IPS DF 19.7 (cell line): ENCODE results near the gene SPATC1L.

Experiments used
- DNase-seq: peaks from one replicate; pipeline ENCODE4 v3.0.0-alpha.2; 2013; ENCODE audit warnings: low read depth, low spot score

SPATC1L gene

GRCh38 chr21:46165098-46165497 is 19.2 kb downstream of the SPATC1L start:
- DNase-seq: no peak

DNA sequence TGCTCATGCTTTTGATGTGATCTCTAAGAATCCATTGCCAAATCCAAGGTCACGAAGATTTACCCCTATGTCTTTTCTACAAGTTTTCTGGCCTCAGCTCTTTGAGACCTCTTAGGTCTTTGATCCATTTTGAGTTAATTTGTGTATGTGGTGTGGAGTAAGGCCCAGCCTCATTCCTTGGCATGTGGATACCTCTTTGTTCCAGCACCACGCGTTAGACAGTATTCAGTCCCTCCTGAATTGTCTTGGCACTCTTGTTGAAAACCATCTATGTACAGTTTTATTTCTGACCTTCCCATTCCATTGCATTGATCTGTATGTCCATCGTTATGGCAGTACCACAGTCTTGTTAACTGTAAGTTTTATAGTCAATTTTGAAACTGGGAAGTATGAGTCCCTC is 20.9 kb downstream of the SPATC1L start:
- no peak for DNase-seq

DNA sequence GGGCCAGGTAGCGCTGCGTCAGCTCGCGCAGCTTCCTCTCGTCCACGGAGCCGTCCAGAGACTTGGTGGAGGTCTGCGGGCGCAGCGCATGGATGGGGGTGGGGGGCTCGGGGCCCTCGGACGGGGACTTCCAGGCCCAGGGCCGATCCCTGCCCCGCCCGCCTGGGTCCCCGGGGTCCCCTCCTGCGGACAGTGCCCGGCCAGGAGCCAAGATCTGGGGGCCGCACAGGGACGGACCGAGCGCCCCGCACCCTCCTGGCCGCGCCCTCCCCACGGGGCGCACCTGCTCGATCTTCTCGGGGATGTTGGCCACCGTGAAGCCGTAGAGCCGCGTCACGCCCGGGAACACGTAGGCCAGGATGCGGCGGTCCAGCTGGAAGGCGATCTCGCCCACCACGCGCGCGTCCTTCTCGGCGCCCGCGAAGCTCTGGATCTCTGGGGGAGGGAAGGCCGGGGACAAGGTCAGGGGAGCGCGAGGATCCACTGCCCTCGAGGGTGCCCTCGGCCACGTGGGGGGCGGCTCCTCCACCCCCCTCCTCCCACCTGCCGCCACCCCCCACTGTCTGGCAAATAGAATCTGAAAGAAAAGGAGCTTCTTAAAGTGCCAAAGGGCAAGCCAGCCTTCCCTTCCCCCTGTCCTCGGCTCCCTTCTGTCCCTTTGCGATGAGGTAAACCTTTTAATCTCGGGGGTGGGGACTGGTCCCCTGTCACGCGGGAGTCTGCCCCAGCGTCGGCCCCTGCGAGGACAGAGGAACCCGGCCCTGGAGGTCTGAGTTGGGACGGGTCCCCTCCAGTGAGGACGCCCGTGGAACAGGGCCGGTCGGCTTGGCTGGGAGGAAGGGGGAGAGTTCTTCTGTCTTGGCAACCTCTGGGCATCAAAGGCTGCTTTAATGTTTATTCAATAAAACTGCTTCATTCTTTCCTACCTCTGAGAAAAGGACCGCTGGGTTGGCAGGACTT is 22.3 kb downstream of the SPATC1L start:
- DNase-seq: no peak

DNA sequence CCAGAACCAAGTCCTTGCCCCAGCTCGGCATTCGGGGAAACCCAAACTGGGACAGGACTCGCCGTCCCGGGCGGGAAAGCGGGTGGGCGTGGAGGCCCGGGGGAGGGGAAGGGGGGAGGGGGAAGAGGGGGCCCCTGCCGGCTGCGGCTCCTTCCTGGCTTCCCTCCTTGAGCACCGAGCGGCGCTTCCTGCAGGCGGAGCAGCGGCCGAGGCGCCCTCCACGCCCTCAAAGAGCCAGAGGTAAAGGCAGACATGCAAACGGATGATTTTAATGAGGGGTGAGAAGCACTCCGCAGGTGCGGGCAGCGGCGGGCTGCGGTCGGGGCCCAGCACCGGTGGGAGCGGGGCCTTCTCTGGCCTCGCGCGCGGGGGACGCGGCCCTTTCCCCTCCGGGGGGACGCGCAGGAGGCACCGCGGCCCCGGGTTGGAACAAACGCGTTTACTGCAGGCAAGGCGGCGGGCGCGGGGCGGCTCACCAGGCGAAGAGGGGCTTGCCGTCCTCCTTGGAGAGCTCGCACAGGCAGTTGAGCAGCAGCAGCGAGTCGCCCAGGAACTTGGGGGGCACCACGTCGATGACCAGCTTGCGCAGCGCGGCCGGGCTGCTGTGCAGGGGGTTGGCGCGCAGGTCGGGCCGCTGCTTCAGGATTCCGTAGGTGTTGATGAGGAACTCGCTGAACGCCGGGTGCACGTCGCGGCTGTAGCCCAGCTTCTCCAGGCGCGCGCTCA is 23.2 kb downstream of the SPATC1L start:
- DNase-seq: no peak

- no peak for DNase-seq
Observed at GRCh38 chr21:46160657-46160906, 23.7 kb downstream of the SPATC1L start.

DNA sequence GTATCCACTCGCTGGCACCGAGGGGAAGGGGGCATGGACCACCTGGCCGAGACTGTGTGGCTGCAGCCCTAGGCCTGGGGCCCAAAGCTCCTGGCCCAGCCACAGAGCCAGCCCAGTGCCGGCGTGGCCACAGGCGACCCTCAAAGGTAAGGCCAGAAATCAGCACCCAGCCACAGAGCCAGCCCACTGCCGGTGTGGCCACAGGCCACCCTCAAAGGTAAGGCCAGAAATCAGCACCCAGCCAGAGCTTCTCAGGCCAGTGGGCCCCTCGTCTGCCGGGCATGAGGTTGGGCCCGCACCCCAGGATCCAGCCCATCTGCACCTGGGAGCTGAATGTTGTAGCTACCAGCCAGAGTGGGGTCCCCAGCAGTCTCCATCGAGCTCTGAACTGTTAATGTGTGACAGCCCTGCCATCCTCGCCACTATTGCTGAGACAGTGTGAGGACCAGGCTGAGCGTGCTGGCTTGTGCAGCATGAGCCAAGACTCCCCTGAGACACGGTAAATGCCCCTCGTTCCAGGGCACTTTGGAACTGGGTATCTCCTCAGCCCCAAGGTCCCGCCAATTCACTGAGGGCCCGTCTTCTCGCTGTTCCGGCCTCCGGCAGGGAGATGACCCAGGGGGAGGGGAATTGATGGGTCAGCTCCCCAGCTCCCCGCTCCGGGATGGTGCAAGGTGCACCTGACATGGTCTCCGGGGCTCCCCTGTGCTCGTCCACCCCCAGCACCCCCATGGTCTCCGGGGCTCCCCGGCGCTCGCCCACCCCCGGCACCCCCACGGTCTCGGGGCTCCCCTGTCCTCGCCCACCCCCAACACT is 24.2 kb downstream of the SPATC1L start:
- no peak for DNase-seq

GRCh38 chr21:46159390-46159789 is 24.9 kb downstream of the SPATC1L start:
- DNase-seq: no peak

- no peak for DNase-seq
Observed at GRCh38 chr21:46158666-46159300, 25.5 kb downstream of the SPATC1L start.

GRCh38 chr21:46157987-46158451 is 26.2 kb downstream of the SPATC1L start:
- DNase-seq: no peak

GRCh38 chr21:46157396-46157986 is 26.8 kb downstream of the SPATC1L start:
- no peak for DNase-seq

- no peak for DNase-seq
Observed at GRCh38 chr21:46156678-46157077, 27.6 kb downstream of the SPATC1L start.

- no peak for DNase-seq
Observed at GRCh38 chr21:46156378-46156645, 27.9 kb downstream of the SPATC1L start.

DNA sequence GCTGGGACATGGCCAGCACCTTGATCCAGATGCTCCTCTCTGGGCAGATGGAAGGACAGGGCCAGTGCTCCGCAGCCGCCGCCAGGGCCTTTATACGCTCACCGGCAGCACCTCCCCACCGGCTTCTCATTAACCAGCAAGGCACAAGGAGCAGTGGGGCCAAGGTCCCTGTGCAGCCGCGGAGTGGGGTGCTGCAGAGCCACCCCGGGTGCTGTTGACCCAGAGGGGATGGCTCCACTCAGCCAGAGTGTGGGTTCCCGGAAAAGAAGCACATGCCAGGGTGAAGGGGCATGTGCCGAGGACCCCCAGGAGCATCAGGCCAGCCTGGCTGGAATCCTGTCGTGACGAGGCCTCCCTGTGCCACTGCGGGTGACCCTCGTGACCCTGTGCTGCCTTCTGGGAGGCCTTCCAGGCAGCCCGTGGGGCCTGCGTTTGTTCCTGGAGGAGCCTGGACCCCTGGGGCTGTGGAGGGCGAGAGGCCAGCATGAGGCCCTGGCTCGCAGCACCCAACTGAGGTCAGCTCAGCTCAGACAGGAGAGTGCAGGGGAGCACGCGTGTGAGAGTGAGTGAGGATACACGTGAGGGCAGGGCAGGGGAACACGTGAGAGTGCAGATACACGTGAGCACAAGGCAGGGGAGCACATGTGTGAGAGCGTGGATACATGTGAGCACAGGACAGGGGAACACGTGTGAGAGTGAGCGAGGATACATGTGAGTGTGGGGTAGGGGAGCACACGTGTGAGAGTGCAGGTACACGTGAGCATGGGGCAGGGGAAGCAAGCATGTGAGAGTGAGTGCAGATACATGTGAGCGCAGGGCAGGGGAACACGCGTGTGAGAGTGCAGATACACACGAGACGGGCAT is 28.5 kb downstream of the SPATC1L start, which contains the start of gene FTCD:
TSS of gene FTCD (minus strand) at position 66 of the 864 bp plus-strand sequence. CDS start at position 10, 56 bp downstream.
- DNase-seq: no peak

DNA sequence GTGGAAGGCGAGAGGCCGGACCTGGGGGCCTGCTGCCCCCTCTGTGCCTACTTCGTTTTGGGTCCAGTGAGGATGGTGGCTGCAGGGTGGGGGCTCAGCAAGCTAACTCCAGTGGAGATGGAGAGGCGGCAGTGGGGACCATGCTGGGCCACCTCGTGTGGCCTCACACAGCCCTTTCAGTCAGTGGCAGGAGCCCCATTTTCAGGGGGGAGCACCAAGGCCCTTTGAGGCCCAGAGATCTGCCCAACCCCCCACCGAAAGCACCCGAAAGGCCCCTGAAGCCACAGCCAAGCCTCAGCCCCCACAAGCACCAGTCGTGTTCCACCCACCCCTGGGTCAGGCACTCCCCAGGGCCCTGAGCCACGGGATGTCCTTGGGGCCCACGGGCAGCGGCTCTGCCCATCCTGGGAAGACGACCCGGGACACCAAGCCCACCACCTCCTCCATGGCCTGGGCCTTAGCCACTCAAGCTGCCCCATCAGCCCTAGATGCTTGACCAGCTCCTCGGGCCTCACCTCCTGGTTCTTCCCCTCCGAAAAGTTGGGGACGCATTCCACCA is 29.2 kb downstream of the SPATC1L start:
- no peak for DNase-seq

DNA sequence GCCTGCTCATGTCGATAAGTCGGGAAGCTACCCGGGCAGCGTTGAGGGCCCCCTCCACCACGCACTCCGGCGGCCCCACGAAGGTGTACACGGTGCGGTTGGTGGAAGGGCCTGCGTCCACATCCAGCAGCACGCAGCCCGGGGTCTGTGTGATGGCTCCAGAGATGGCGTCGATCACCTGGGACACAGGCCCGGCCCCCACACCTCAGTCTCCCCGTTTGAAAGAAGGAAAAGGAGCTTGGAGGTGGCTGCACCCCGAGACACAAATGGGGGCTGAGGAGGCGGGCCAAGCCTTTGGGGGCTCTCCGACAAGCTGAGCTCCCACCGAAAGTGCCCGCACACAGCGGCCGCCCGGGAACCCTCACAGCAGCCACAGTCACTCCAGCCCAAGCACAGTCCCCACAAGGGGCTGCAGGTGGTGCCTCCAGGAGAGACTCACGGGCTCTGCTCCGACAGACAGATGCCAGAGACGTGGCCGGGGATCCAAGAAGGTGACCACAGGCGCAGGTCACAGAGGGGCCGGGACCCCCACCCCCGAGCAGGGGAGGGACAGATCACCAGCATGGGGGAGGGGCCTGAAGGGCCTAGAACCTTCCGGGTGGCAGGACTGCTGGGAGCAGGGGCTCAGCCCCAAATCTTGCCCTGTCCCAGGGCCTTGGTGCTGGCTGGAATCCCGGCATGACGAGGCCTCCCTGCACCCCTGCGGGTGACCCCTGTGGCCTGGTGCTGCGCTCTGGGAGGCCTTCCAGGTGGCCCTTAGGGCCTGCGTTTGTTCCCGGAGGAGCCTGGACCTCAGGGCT is 29.9 kb downstream of the SPATC1L start:
- no peak for DNase-seq

- peak; percentile 54 for DNase-seq
Observed at GRCh38 chr21:46153247-46154154, 30.8 kb downstream of the SPATC1L start.

DNA sequence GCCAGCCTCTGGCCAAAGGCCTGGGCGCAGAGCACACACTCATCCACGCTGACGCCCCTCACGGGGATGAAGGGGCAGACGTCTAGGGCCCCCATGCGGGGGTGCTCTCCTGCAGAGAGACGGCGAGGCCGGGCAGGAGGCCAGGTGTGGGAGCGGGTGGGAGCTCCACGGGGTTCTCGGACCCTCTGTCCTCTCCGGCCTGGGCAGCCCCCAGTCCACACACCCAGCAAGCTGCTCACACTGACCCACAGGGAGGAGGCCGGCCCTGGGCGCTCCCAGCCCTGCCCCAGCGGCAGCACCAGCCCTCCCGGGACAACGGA is 31.4 kb downstream of the SPATC1L start:
- no peak for DNase-seq
